Activated naive CD8-positive, alpha-beta T cell treated with anti-CD3 and anti-CD28 coated beads for 36 hours (primary cell): ENCODE measurements around the gene SUGP2. TPM values are rescaled to one million over a fixed set of nuclear protein-coding genes. Genes with fewer than 3 reads are reported as not detected.
A peak's percentile ranks its signal among the peaks of the same experiment; 100 is the strongest.

Source experiments
- DNase-seq: peaks from one replicate; pipeline ENCODE4 v3.0.0; 2021
- H3K27ac Mint-ChIP-seq: one replicate; pipeline ENCODE4 v1.8.0; 2022; ENCODE audit warnings: mild to moderate bottlenecking, moderate library complexity, mixed read lengths
- H3K27me3 Mint-ChIP-seq: one replicate; pipeline ENCODE4 v1.8.0; 2022; ENCODE audit warnings: mild to moderate bottlenecking, mixed read lengths
- H3K36me3 Mint-ChIP-seq: one replicate; pipeline ENCODE4 v1.8.0; 2021; ENCODE audit warnings: mild to moderate bottlenecking, mixed read lengths
- H3K4me1 Mint-ChIP-seq: one replicate; pipeline ENCODE4 v1.8.0; 2021; ENCODE audit warnings: mixed read lengths
- H3K4me3 Mint-ChIP-seq: one replicate; pipeline ENCODE4 v1.8.0; 2022; ENCODE audit warnings: mild to moderate bottlenecking, moderate library complexity, mixed read lengths
- H3K9me3 Mint-ChIP-seq: one replicate; pipeline ENCODE4 v1.8.0; 2022; ENCODE audit warnings: mixed read lengths
- total RNA-seq, 2 experiments: library from RNA; stranded (reverse); gene quantifications; one replicate each; pipeline ENCODE4 v1.2.3, GENCODE V29; 2021

Gene SUGP2
- total RNA-seq, 2 experiments from 2014 or later = 74.2 to 81.8 TPM

DNA sequence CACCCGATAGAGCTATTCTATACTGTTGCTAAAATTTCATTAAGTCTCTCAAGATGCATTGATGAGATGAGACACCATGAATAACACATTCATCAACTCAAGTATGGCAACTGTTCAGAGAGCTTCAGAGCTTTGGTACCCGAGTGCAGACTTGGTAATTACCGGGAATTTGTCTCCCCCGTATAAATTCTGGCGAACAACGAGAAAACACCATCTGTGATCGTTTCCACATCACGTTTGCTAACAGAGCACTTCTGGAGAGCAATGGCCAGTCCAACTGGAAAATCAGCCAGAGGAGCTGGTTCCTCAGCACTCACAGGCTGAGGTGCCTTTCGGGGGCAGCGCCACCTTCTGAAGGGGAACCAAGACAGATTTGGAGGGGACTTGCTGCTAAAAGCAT, 40.2 kb downstream of the SUGP2 start:
- Mint-ChIP-seq H3K4me1 (no peaks in the 10 kb centered on the region), H3K27me3 (no peaks in the 10 kb centered on the region), H3K36me3 (peaks cover 4% of the 10 kb centered on the region), H3K9me3 (no peaks in the 10 kb centered on the region), H3K4me3 (no peak overlapping the region), H3K27ac (no peak overlapping the region)
- DNase-seq = no peak

DNA sequence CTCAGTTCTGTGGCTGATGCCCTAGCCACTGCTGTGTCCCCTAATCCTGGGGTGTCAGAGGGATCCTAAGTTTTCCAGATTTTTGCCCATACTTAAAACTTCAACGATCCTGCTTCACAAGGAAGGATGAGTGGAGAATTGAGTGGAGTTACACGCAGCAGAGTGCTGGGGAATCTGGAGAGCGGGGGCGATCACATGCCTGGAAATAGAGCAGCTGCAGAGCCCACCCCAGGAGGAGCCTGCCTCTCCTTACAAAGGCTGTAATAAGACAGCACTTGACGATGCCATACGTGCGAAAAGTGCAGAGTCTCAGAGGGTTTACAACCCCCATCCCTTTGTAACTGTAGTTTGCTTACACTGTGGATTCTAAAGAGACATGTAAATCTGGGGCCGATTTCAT, 40.6 kb downstream of the SUGP2 start:
- Mint-ChIP-seq H3K36me3 (peaks cover 4% of the 10 kb centered on the region), H3K27ac (no peak overlapping the region), H3K27me3 (no peaks in the 10 kb centered on the region), H3K9me3 (no peaks in the 10 kb centered on the region), H3K4me3 (no peak overlapping the region), H3K4me1 (no peaks in the 10 kb centered on the region)
- DNase-seq = no peak

DNA sequence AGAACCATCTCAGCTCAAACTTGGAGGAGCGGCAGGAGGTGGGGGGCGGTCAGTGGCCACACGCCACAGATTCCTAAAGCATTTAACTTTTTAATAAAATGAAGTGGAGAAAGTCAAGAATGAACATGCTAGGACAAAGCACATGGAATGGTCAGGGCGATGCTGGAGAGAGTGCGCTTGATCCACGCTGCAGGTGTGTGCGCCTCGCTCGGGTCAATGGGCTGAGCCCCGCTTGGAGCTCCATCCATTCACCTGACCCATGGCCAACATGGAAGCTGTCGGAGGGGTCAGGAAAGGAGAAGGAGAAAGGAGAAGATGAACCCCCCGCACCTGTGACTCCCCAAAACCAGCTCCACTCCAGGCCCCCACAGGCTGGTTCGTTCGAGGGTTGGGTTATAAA, 41.8 kb downstream of the SUGP2 start:
- Mint-ChIP-seq H3K4me1 (no peaks in the 10 kb centered on the region), H3K4me3 (no peak overlapping the region), H3K27ac (no peak overlapping the region), H3K36me3 (peaks cover 2% of the 10 kb centered on the region), H3K27me3 (peaks cover 4% of the 10 kb centered on the region), H3K9me3 (no peaks in the 10 kb centered on the region)
- no peak for DNase-seq

DNA sequence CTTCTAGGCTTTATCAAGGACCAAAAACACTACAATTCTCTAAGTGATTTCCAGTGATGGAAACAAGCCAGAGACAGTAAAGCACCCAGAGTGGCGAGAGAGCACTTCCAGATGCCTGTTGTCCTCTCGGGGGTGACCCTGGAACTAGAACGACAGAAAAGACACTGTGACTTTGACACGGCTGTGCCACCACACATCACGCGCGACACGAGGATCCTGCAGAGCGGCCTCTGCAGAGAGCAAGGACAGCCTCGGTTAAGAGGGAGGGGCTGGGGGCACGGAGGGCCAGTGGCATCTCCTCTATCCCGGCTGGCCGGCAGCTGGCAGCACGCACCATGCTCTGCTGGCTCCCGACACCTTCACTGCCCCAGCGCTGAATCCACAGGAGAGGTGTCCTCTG, 42.3 kb downstream of the SUGP2 start:
- peaks cover 2% of the 10 kb centered on the region for H3K36me3 Mint-ChIP-seq
- no peaks in the 10 kb centered on the region for H3K9me3 Mint-ChIP-seq
- H3K27ac Mint-ChIP-seq = peak overlapping the region; percentile 25
- peaks cover 9% of the 10 kb centered on the region for H3K27me3 Mint-ChIP-seq
- H3K4me1 Mint-ChIP-seq = no peaks in the 10 kb centered on the region
- no peak for DNase-seq
- H3K4me3 Mint-ChIP-seq = no peak overlapping the region

DNA sequence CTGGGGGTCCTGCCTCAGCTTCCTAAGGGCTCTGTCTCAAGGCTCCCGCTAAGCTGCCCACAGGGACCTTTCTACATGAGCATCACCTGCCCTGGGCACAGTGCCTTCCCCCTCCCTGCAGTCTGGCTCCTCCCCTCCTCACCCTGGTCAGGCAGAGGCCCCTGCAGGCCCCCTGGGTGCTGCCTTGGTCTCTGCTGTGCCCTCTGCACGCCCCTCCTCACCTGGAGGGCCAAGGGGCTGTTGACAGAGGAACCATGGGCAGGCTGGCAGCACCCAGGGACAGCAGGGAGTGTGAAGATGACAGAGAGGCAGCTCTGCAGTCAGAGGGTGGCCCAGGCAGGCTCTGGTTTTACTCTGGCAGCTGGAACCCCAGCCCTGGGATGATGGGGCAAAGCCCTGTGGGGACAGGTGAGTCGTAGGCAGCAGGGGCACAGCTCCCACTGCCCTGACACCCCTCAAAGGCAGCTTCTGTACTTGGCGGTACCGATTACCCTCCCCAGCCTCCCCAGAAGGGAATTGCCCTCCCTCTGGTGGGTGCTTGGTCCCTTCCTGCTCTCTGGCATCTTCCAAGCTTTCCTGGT, 43.1 kb downstream of the SUGP2 start:
- DNase-seq = no peak
- peaks cover 16% of the 10 kb centered on the region for H3K27me3 Mint-ChIP-seq
- H3K4me1 Mint-ChIP-seq = no peaks in the 10 kb centered on the region
- H3K27ac Mint-ChIP-seq = no peak overlapping the region
- peaks cover 2% of the 10 kb centered on the region for H3K36me3 Mint-ChIP-seq
- H3K4me3 Mint-ChIP-seq = no peak overlapping the region
- H3K9me3 Mint-ChIP-seq = no peaks in the 10 kb centered on the region

DNA sequence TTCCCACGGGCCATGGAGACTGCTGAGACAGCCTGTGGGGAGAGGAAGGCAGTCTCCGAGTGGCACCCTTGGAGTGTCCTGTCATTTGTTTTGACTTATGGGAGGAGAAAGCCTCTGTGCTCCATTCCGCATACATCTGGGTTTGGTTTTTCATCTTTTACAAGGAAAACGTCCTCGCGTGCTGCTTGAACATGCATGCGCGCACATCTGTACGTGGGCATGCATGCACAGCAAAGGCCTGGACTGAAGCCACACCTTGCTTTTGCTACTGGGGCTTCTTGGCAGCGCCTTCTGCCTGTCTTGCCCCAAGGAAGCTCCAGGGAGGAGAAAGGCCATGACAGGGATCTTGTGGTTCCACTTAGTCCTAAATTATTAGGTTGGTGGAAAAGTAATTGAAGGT, 44.0 kb downstream of the SUGP2 start:
- H3K9me3 Mint-ChIP-seq = no peaks in the 10 kb centered on the region
- peaks cover 24% of the 10 kb centered on the region for H3K27me3 Mint-ChIP-seq
- H3K4me1 Mint-ChIP-seq = no peaks in the 10 kb centered on the region
- no peak overlapping the region for H3K27ac Mint-ChIP-seq
- no peak overlapping the region for H3K4me3 Mint-ChIP-seq
- peaks cover 2% of the 10 kb centered on the region for H3K36me3 Mint-ChIP-seq
- no peak for DNase-seq

DNA sequence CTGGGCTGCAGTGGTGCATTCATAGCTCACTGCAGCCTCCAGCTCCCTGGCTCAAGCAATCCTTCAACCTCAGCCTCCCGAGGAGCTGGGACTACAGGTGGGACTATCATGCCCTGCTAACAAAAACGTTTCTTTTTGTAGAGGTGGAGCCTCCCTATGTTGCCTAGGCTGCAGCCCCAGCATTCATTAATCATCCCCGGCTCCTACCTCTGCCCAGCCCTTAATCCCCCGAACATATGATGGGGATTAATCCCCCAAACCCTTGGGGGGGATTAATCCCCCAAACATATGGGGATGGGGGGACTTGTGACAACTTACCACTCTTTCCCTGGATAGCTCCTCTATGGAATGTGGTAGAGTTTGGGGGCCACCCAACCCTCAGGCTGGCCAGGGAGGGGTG, 45.9 kb downstream of the SUGP2 start:
- no peak overlapping the region for H3K4me3 Mint-ChIP-seq
- H3K4me1 Mint-ChIP-seq = no peaks in the 10 kb centered on the region
- H3K27ac Mint-ChIP-seq = no peak overlapping the region
- H3K36me3 Mint-ChIP-seq = no peaks in the 10 kb centered on the region
- H3K27me3 Mint-ChIP-seq = peaks cover 35% of the 10 kb centered on the region
- DNase-seq = no peak
- no peaks in the 10 kb centered on the region for H3K9me3 Mint-ChIP-seq

DNA sequence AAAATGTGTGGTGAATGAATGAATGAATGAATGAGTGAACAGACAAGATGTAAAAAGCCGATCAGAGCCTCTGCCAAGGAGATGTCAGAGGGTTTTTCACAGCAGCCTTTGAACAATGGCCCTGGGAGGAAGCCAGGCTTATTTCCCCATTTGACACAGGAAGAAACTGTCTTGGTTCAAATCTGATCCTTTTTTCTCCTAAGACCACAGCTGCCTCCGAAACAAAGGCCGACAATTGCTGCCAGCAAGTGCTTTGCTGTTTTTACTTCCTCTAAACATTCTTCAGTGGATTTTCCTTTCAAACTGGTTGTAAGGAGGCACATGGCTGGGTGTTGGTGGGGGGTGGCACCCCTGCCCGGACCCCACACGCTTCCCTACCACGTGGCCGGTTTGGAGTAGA, 48.1 kb downstream of the SUGP2 start:
- no peaks in the 10 kb centered on the region for H3K9me3 Mint-ChIP-seq
- no peak overlapping the region for H3K27ac Mint-ChIP-seq
- no peak overlapping the region for H3K4me3 Mint-ChIP-seq
- no peaks in the 10 kb centered on the region for H3K4me1 Mint-ChIP-seq
- no peak for DNase-seq
- H3K36me3 Mint-ChIP-seq = no peaks in the 10 kb centered on the region
- H3K27me3 Mint-ChIP-seq = peaks cover 41% of the 10 kb centered on the region

DNA sequence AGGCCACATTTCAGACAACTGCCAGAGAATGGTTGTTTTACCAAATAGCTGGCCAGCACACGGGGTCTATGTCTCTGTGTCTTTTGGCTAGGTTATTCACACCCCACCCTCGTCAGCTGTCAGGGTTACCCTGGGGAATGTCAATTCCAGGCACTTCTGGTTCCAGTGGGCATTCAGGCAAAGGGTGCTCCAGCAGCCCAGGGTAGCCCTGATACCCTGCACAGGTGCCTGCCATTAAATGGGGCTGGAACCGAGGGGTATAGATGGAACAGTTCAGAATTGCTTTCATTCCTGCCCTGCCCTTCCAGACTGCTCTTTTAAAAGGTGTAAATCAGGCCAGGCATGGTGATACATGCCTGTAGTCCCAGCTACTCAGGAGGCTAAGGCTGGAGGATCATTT, 49.1 kb downstream of the SUGP2 start:
- Mint-ChIP-seq H3K27me3 (peaks cover 41% of the 10 kb centered on the region), H3K4me3 (no peak overlapping the region), H3K4me1 (no peaks in the 10 kb centered on the region), H3K9me3 (no peaks in the 10 kb centered on the region), H3K36me3 (no peaks in the 10 kb centered on the region), H3K27ac (no peak overlapping the region)
- no peak for DNase-seq

DNA sequence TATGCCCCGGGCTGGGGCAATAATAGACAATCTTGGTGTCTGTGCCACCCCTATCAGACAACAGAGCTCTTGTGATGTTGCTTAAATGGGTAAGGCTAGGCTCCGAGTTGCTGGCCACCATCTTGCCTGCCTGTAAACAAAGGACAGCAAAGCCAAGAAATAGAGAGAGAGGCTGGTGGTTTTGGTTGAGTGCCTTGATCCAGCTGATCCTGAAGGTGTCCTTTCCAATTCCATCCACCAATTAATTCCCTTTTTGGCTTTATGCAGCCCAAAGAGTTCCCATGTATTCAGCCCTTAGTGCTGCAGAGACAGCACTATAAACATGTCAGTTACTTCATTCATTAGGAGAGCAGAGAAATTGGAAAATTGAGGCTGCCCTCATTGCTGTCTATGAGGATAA, 50.6 kb downstream of the SUGP2 start:
- no peaks in the 10 kb centered on the region for H3K36me3 Mint-ChIP-seq
- no peak overlapping the region for H3K4me3 Mint-ChIP-seq
- H3K4me1 Mint-ChIP-seq = no peaks in the 10 kb centered on the region
- no peak for DNase-seq
- H3K9me3 Mint-ChIP-seq = no peaks in the 10 kb centered on the region
- H3K27me3 Mint-ChIP-seq = peaks cover 41% of the 10 kb centered on the region
- no peak overlapping the region for H3K27ac Mint-ChIP-seq

DNA sequence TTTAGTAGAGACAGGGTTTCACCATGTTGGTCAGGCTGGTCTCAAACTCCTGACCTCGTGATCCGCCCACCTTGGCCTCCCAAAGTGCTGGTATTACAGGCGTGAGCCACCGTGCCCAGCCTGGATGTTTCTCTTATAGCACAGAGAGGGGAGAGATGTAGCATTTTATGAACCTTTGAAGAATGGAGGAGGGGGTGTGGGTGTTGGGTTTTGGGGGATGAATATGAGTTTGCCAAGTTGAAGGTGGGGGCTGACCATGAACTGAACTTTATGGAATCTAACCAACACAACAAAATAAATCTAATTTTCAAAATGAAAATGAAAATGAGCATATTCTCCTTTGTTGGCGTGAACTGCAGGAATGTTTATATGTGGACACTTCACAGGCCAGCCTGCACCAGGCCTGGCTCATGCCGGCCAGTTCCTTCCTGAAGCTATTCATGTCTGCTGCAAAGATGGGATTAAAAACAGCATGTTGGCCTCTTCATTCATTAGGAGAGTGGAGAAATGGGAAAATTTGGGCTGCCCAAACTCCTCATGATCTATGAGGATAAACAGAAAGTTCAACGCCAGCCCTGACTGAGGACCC, 52.8 kb downstream of the SUGP2 start:
- Mint-ChIP-seq H3K27me3 (peaks cover 31% of the 10 kb centered on the region), H3K36me3 (no peaks in the 10 kb centered on the region), H3K4me1 (no peaks in the 10 kb centered on the region), H3K9me3 (no peaks in the 10 kb centered on the region), H3K27ac (no peak overlapping the region), H3K4me3 (no peak overlapping the region)
- DNase-seq = no peak

DNA sequence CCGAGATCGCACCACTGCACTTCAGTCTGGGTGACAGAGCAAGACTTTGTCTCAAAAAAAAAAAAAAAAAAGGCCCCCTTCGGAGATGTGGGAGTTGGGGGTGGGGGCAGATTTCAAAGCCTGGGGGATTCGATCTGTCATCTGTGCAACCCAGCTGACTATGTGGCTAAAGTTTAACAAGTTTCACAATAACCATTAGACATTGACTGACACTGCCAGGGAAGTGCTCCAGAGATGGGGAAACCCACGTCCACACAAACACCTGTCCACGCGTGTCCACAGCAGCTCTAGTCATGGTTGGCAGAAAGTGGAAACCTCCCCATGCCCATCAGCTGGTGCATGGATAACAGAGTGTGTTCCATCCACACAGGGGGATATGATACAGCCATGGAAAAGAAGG, 54.7 kb downstream of the SUGP2 start:
- no peak overlapping the region for H3K27ac Mint-ChIP-seq
- no peaks in the 10 kb centered on the region for H3K4me1 Mint-ChIP-seq
- DNase-seq = no peak
- H3K36me3 Mint-ChIP-seq = no peaks in the 10 kb centered on the region
- H3K9me3 Mint-ChIP-seq = no peaks in the 10 kb centered on the region
- no peak overlapping the region for H3K4me3 Mint-ChIP-seq
- peaks cover 15% of the 10 kb centered on the region for H3K27me3 Mint-ChIP-seq

DNA sequence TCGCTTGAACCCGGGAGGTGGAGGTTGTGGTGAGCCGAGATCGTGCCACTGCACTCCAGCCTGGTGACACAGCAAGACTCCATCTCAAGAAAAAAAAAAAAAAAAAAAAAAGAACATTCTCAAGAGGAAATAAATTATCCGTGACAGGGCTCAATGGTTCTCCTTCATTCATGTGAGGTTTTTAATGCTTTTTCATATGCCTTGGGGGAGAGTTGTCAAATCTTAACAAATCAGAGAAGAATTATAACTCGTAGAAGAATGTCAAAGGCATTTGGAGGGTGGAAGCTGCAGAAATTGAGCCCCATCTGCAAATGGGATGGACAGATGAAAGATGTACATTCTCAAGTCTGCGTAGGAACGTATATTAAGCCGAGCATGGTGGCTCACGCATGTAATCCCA, 57.4 kb downstream of the SUGP2 start:
- no peaks in the 10 kb centered on the region for H3K9me3 Mint-ChIP-seq
- no peak overlapping the region for H3K27ac Mint-ChIP-seq
- no peak overlapping the region for H3K4me3 Mint-ChIP-seq
- H3K27me3 Mint-ChIP-seq = peaks cover 10% of the 10 kb centered on the region
- no peaks in the 10 kb centered on the region for H3K4me1 Mint-ChIP-seq
- DNase-seq = no peak
- no peaks in the 10 kb centered on the region for H3K36me3 Mint-ChIP-seq

DNA sequence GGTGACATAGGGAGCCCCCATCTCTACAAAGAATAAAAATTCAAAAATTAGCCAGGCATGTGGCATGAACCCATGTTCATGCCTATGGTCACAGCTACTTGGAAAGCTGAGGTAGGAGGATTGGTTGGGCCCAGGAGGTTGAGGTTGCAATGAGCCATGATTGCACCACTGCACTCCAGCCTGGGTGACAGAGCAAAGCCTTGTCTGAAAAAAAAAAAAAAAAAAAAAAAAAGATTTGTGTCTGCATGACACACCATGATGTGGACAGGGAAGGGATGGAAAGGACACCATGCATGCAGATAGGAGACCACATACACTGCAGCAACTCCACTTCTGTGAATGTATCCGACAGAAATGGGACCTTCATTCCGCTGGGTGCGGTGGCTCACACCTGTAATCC, 58.3 kb downstream of the SUGP2 start:
- no peak overlapping the region for H3K4me3 Mint-ChIP-seq
- H3K9me3 Mint-ChIP-seq = no peaks in the 10 kb centered on the region
- DNase-seq = no peak
- H3K27me3 Mint-ChIP-seq = peaks cover 13% of the 10 kb centered on the region
- no peak overlapping the region for H3K27ac Mint-ChIP-seq
- no peaks in the 10 kb centered on the region for H3K36me3 Mint-ChIP-seq
- H3K4me1 Mint-ChIP-seq = no peaks in the 10 kb centered on the region

DNA sequence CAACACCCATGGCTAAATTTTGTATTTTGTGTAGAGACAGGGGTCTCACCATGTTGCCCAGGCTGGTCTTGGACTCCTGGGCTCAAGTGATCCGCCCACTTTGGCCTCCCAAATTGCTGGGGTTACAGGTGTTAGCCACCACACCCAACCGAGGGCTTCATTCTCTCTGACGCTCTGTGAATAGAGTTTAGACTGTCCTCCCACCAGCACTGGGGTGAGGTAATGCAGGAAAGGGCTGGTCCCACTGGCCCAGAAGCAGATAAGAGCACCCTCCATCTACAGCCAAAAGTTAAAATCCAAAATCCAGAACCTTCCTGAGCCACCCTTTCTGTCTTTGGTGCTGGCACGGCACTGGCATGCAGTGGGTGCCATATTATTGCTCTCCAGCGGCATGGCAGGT, 60.5 kb downstream of the SUGP2 start:
- no peaks in the 10 kb centered on the region for H3K9me3 Mint-ChIP-seq
- no peaks in the 10 kb centered on the region for H3K36me3 Mint-ChIP-seq
- H3K4me1 Mint-ChIP-seq = no peaks in the 10 kb centered on the region
- H3K27ac Mint-ChIP-seq = no peak overlapping the region
- peaks cover 16% of the 10 kb centered on the region for H3K27me3 Mint-ChIP-seq
- H3K4me3 Mint-ChIP-seq = no peak overlapping the region
- DNase-seq = no peak

DNA sequence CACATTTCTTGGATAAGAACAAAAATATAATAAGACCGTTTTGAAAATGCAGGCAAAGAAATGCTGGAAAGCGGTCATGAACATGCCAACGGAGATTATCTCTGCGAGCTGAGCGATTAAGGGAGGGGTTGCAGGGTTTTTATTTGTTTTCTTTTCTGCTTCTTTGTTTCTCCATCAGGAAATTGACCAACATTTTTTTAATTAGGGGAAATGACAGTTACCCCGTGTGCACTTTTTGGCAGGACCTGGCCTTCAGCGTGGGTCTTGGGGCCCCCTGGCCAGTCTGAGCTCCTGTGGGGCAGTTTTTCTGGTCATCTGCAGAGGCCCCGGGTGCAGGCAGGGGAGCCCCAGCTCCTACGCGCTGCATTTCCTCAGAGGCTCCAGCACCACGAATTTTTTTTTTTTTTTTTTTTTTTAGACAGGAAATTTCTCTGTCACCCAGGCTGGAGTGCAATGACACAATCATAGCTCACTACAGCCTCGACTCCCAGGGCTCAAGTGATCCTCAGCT, 61.0 kb downstream of the SUGP2 start:
- H3K4me3 Mint-ChIP-seq = no peak overlapping the region
- H3K4me1 Mint-ChIP-seq = no peaks in the 10 kb centered on the region
- H3K27ac Mint-ChIP-seq = no peak overlapping the region
- H3K27me3 Mint-ChIP-seq = peaks cover 16% of the 10 kb centered on the region
- H3K9me3 Mint-ChIP-seq = no peaks in the 10 kb centered on the region
- no peaks in the 10 kb centered on the region for H3K36me3 Mint-ChIP-seq
- no peak for DNase-seq
